Liver (tissue), 9 donors: ENCODE measurements around the gene GCH1. TPM values are rescaled to one million over a fixed set of nuclear protein-coding genes. Genes with fewer than 3 reads are reported as not detected.

Experiments
- DNase-seq: peaks from one replicate; pipeline ENCODE4 v3.0.0-alpha.2; 2017; ENCODE audit warnings: low spot score
- H3K27ac ChIP-seq, 2 donors: one replicate each; pipeline ENCODE4 v1.7.0; 2013; ENCODE audit warnings: inconsistent platforms in 2 of 2, low read length in 2 of 2, control low read depth in 1 of 2, low read depth in 1 of 2, mild to moderate bottlenecking in 1 of 2
- H3K27me3 ChIP-seq, 4 donors: one replicate each; pipeline versions ENCODE4 v1.6.1 to v1.7.0; 2013; ENCODE audit warnings: low read length in 3 of 4, inconsistent platforms in 1 of 4, mild to moderate bottlenecking in 1 of 4, moderate library complexity in 1 of 4; ENCODE audit not compliant: control insufficient read depth in 4 of 4, insufficient read depth in 4 of 4
- H3K36me3 ChIP-seq, 4 donors: one replicate each; pipeline versions ENCODE4 v1.6.1 to v1.7.0; 2013; ENCODE audit warnings: low read length in 3 of 4, mild to moderate bottlenecking in 3 of 4, low read depth in 1 of 4, moderate library complexity in 1 of 4; ENCODE audit not compliant: control insufficient read depth in 4 of 4, insufficient read depth in 3 of 4
- H3K4me1 ChIP-seq, 4 donors: one replicate each; pipeline versions ENCODE4 v1.6.1 to v1.7.0; 2013; ENCODE audit warnings: low read length in 3 of 4, mild to moderate bottlenecking in 3 of 4, moderate library complexity in 1 of 4; ENCODE audit not compliant: control insufficient read depth in 4 of 4, insufficient read depth in 4 of 4
- H3K4me3 ChIP-seq, 3 donors: one replicate each; pipeline versions ENCODE4 v1.6.1 to v1.7.0; 2013; ENCODE audit warnings: low read length in 3 of 3, control low read depth in 1 of 3, low read depth in 1 of 3, mild to moderate bottlenecking in 1 of 3
- H3K9ac ChIP-seq, 2 donors: one replicate each; pipeline ENCODE4 v1.7.0; 2013; ENCODE audit warnings: low read length in 2 of 2, mild to moderate bottlenecking in 2 of 2, moderate library complexity in 2 of 2, control low read depth in 1 of 2, low read depth in 1 of 2
- H3K9me3 ChIP-seq, 4 donors: one replicate each; pipeline versions ENCODE4 v1.6.1 to v1.7.0; 2013; ENCODE audit warnings: low read length in 3 of 4; ENCODE audit not compliant: control insufficient read depth in 4 of 4
- ATF3 ChIP-seq: IDR thresholded peaks from 2 replicates; pipeline ENCODE4 v1.6.1; 2016; ENCODE audit warnings: antibody characterized with exemption
- CTCF ChIP-seq: fragments of 150-350 bp; IDR thresholded peaks from 2 replicates; pipeline ENCODE4 v1.5.1; 2017; ENCODE audit warnings: improper control_type of control experiment, low read depth, low read length; ENCODE audit not compliant: missing input control
- EGR1 ChIP-seq, 2 donors: IDR thresholded peaks; 2 replicates each; pipeline ENCODE4 v1.6.1; 2016 to 2018; ENCODE audit warnings: antibody characterized with exemption in 2 of 2, low read depth in 2 of 2
- FOXA1 ChIP-seq: IDR thresholded peaks from 2 replicates; pipeline ENCODE4 v1.6.1; 2016; ENCODE audit warnings: antibody characterized with exemption
- FOXA2 ChIP-seq: IDR thresholded peaks from 2 replicates; pipeline ENCODE4 v1.6.1; 2016; ENCODE audit warnings: antibody characterized with exemption
- GABPA ChIP-seq, 2 donors: IDR thresholded peaks in 1 of 2; conservative IDR thresholded peaks in 1 of 2; 2 replicates each; pipeline ENCODE4 v1.6.1; 2016; ENCODE audit warnings: antibody characterized with exemption in 2 of 2, mild to moderate bottlenecking in 1 of 2, moderate library complexity in 1 of 2
- HNF4A ChIP-seq, 2 donors: conservative IDR thresholded peaks; 2 replicates each; pipeline ENCODE4 v1.6.1; 2016; ENCODE audit warnings: antibody characterized with exemption in 2 of 2, mild to moderate bottlenecking in 2 of 2
- HNF4G ChIP-seq: IDR thresholded peaks from 2 replicates; pipeline ENCODE4 v1.6.1; 2016; ENCODE audit warnings: antibody characterized with exemption
- JUND ChIP-seq, 2 donors: IDR thresholded peaks; 2 replicates each; pipeline ENCODE4 v1.6.1; 2016; ENCODE audit warnings: antibody characterized with exemption in 2 of 2
- NR2F2 ChIP-seq: IDR thresholded peaks from 2 replicates; pipeline ENCODE4 v1.6.1; 2016; ENCODE audit warnings: antibody characterized with exemption
- RAD21 ChIP-seq, 2 donors: IDR thresholded peaks; 2 replicates each; pipeline ENCODE4 v1.6.1; 2016; ENCODE audit warnings: antibody characterized with exemption in 2 of 2, mild to moderate bottlenecking in 2 of 2
- REST ChIP-seq: IDR thresholded peaks from 2 replicates; pipeline ENCODE4 v1.6.1; 2016; ENCODE audit warnings: antibody characterized with exemption, mild to moderate bottlenecking
- TAF1 ChIP-seq: conservative IDR thresholded peaks from 2 replicates; pipeline ENCODE4 v1.6.1; 2016; ENCODE audit warnings: antibody characterized with exemption, mild to moderate bottlenecking
- ZBTB33 ChIP-seq: IDR thresholded peaks from 2 replicates; pipeline ENCODE4 v1.6.1; 2016; ENCODE audit warnings: antibody characterized with exemption
- WGBS: extraction: QIAGEN DNeasy Blood & Tissue Kit; methylation state at CpG from one replicate; pipeline ENCODE4 v1.1.7; 2013; 5-methylcytosine and 5-hydroxymethylcytosine counted together
- polyA plus RNA-seq, 2 donors: library from polyadenylated mRNA; stranded (reverse) in 1 of 2; unstranded in 1 of 2; fragments of 200-250 nt in 1 of 2; fragments of >200 nt in 1 of 2; fragmentation: Nextera tagmentation in 1 of 2; extraction: Ambion mirVana in 1 of 2; gene quantifications; one replicate each; pipeline versions ENCODE4 v1.2.1 to v1.2.3, GENCODE V29; 2013 to 2015
- total RNA-seq, 2 donors: library from RNA; depleted of rRNA; stranded (reverse); fragments of >200 nt; gene quantifications; one replicate each; pipeline ENCODE4 v1.2.3, GENCODE V29; 2014
- TF ChIP-seq, protein P1 (sequence below): IDR thresholded peaks from 2 replicates; pipeline ENCODE4 v1.6.1; 2016; ENCODE audit warnings: antibody characterized with exemption
- donor health status: healthy.
- donor health status: healthy.
- donor health status: healthy.
- donor health status: healthy.
- donor health status: healthy.

GCH1 gene
- total and polyA plus RNA-seq, 4 donors, result 19.7 to 60.0 (median 37.0) TPM

GRCh38 chr14:54856152-54856551 lies 46.5 kb downstream of the GCH1 start:
- Histone ChIP-seq H3K9me3 (no peaks in the 10 kb centered on the region), H3K4me1 (peaks cover 0 to 13% (median 4%) of the 10 kb centered on the region in 4 donors), H3K4me3 (no peak overlapping the region), H3K36me3 (peaks cover 2 to 18% (median 10%) of the 10 kb centered on the region in 4 donors), H3K27ac (no peak overlapping the region), H3K27me3 (no peaks in the 10 kb centered on the region), H3K9ac (no peak overlapping the region)
- DNase-seq, result no peak
- TF ChIP-seq EGR1 (IDR thresholded peaks at IDR 0.05; ENCODE audit: low read depth in 2 of 2) (no peak), REST (no peak), CTCF (no peak), TAF1 (no peak), FOXA1 (no peak), JUND (IDR thresholded peaks at IDR 0.05) (no peak), HNF4G (no peak), GABPA (IDR thresholded peaks at IDR 0.05 in 1 of 2, conservative IDR thresholded peaks at IDR 0.05 in 1 of 2) (no peak), RAD21 (IDR thresholded peaks at IDR 0.05) (no peak), ZBTB33 (no peak)
- TF ChIP-seq, protein P1, sequence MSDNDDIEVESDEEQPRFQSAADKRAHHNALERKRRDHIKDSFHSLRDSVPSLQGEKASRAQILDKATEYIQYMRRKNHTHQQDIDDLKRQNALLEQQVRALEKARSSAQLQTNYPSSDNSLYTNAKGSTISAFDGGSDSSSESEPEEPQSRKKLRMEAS, result no peak
- 97% methylated on average over 4 of the region's 4 CpGs for WGBS

DNA sequence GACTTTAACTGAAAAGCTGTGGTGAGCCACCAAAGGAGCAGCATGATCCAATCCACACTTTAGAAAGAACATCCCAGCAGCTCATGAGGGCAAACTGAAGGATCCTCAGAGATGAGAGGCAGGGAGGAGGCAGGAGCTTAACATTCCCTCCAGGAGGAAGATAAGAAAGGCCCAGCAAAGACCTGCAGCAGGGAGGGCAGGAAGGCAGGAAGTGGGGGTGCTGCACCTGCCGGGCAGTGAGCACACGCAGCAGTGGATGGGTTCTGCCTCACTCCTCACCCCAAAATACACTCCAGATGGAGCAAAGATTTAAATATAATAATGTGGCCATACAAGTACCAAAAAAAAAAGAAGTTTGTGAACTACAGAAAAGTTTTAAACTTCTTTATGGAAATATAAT lies 48.4 kb downstream of the GCH1 start:
- Histone ChIP-seq H3K4me3 (no peak overlapping the region), H3K9ac (no peak overlapping the region), H3K27ac (no peak overlapping the region), H3K36me3 (peaks cover 0 to 13% (median 4%) of the 10 kb centered on the region in 4 donors), H3K4me1 (peaks cover 0 to 13% (median 4%) of the 10 kb centered on the region in 4 donors), H3K27me3 (no peaks in the 10 kb centered on the region), H3K9me3 (no peaks in the 10 kb centered on the region)
- 67% methylated on average over 2 of the region's 2 CpGs for WGBS
- TF ChIP-seq HNF4A (conservative IDR thresholded peaks at IDR 0.05), result no peak
- no peak for TF ChIP-seq FOXA2
- no peak for TF ChIP-seq RAD21 (IDR thresholded peaks at IDR 0.05)
- TF ChIP-seq ATF3, result no peak
- no peak for TF ChIP-seq CTCF
- no peak for TF ChIP-seq ZBTB33
- TF ChIP-seq NR2F2, result no peak
- TF ChIP-seq, protein P1, result no peak
- DNase-seq, result no peak
